H1 (cell line): ENCODE measurements around the gene SV2B. TPM values are rescaled to one million over a fixed set of nuclear protein-coding genes. Genes with fewer than 3 reads are reported as not detected.

ENCODE experiments used
- CTCF ChIA-PET: fragments of 300-600 bp; sonication (Branson Sonifier 250); formaldehyde crosslinking; loops from one replicate; lab custom pipeline; 2021; ENCODE audit not compliant: partially characterized antibody; lab: Charles Lee
- POLR2A ChIA-PET: fragments of 300-600 bp; sonication (Branson Sonifier 250); formaldehyde crosslinking; loops from one replicate; lab custom pipeline; 2021; ENCODE audit warnings: inconsistent platforms; ENCODE audit not compliant: partially characterized antibody; lab: Charles Lee
- DNase-seq, 2 experiments: peaks; one replicate each; pipeline versions ENCODE4 v3.0.0 to v3.0.0-alpha.2; 2010 to 2022; ENCODE audit warnings: low spot score in 2 of 2, low read depth in 1 of 2, mixed read lengths in 1 of 2
- FAIRE-seq: peaks from 2 replicates; lab custom pipeline; 2011; peaks lifted over from hg19 to GRCh38; lab: Jason Lieb, UNC
- H2AFZ ChIP-seq: 2 replicates; pipeline ENCODE4 v1.8.1; 2012; ENCODE audit warnings: low read length, inconsistent platforms
- H2AK5ac ChIP-seq: 2 replicates; pipeline ENCODE4 v1.6.1; 2013; ENCODE audit warnings: low read depth, low read length
- H2BK120ac ChIP-seq: replicated peaks from 2 replicates; pipeline ENCODE3; 2013; ENCODE audit warnings: low read depth, low read length, inconsistent platforms
- H2BK12ac ChIP-seq: 2 replicates; pipeline ENCODE4 v1.6.1; 2013; ENCODE audit warnings: low read depth, low read length
- H2BK15ac ChIP-seq: 2 replicates; pipeline ENCODE4 v1.6.1; 2013; ENCODE audit warnings: low read length
- H2BK20ac ChIP-seq: 2 replicates; pipeline ENCODE4 v1.6.1; 2013; ENCODE audit warnings: low read length
- H2BK5ac ChIP-seq: 2 replicates; pipeline ENCODE4 v1.6.1; 2013; ENCODE audit warnings: low read depth, low read length
- H3K14ac ChIP-seq: 2 replicates; pipeline ENCODE4 v1.6.1; 2013; ENCODE audit warnings: inconsistent platforms; ENCODE audit not compliant: insufficient read length
- H3K18ac ChIP-seq: 2 replicates; pipeline ENCODE4 v1.6.1; 2013; ENCODE audit warnings: low read length; ENCODE audit errors: extremely low read depth
- H3K23ac ChIP-seq: 2 replicates; pipeline ENCODE4 v1.6.1; 2013; ENCODE audit warnings: inconsistent platforms; ENCODE audit not compliant: insufficient read length
- H3K23me2 ChIP-seq: 2 replicates; pipeline ENCODE4 v1.6.1; 2013; ENCODE audit warnings: low read depth, low read length
- H3K27ac ChIP-seq: 2 replicates; pipeline ENCODE4 v1.6.1; 2011; ENCODE audit warnings: low read depth, low read length, inconsistent platforms
- H3K27me3 ChIP-seq, 4 experiments: replicated peaks in 1 of 4; 1 replicate in 1 of 4; 2 replicates in 3 of 4; pipeline versions ENCODE4 v1.6.1 to v1.8.1; 2011 to 2013; ENCODE audit warnings: low read length in 3 of 4, mild to moderate bottlenecking in 3 of 4, inconsistent platforms in 2 of 4, mixed read lengths in 2 of 4, moderate library complexity in 1 of 4; ENCODE audit not compliant: control insufficient read depth in 3 of 4, insufficient read depth in 3 of 4; ENCODE audit errors: extremely low read depth in 1 of 4
- H3K36me3 ChIP-seq, 4 experiments: 2 replicates each; pipeline versions ENCODE4 v1.6.1 to v1.8.1; 2011 to 2013; ENCODE audit warnings: mild to moderate bottlenecking in 4 of 4, low read length in 3 of 4, moderate library complexity in 2 of 4, control low read depth in 1 of 4, inconsistent platforms in 1 of 4; ENCODE audit not compliant: insufficient read depth in 4 of 4, control insufficient read depth in 2 of 4
- H3K4ac ChIP-seq: replicated peaks from 2 replicates; pipeline ENCODE3; 2013; ENCODE audit warnings: low read length, low read depth, mixed read lengths, inconsistent platforms; ENCODE audit not compliant: insufficient read length
- H3K4me1 ChIP-seq, 4 experiments: replicated peaks in 1 of 4; 1 replicate in 1 of 4; 2 replicates in 3 of 4; pipeline versions ENCODE4 v1.6.1 to v1.8.1; 2011 to 2013; ENCODE audit warnings: low read length in 3 of 4, inconsistent platforms in 2 of 4, mixed read lengths in 1 of 4; ENCODE audit not compliant: insufficient read depth in 4 of 4, control insufficient read depth in 3 of 4
- H3K4me2 ChIP-seq, 2 experiments: 2 replicates each; pipeline versions ENCODE4 v1.6.1 to v1.8.1; 2011 to 2013; ENCODE audit warnings: low read depth in 2 of 2, low read length in 2 of 2, control low read depth in 1 of 2, inconsistent platforms in 1 of 2, mild to moderate bottlenecking in 1 of 2; ENCODE audit not compliant: insufficient read depth in 1 of 2
- H3K4me3 ChIP-seq, 4 experiments: fragments of 200-600, 300-600 bp in 1 of 4; sonication (generic), shearing (Covaris generic), sonication (Bioruptor Twin) in 1 of 4; 2 replicates each; pipeline versions ENCODE4 v1.5.1 to v1.8.1; 2011 to 2016; ENCODE audit warnings: low read length in 4 of 4, low read depth in 3 of 4, control low read depth in 2 of 4, inconsistent platforms in 2 of 4, mild to moderate bottlenecking in 2 of 4, mixed read lengths in 1 of 4, moderate library complexity in 1 of 4; ENCODE audit not compliant: insufficient read depth in 2 of 4; ENCODE audit errors: extremely low read depth in 1 of 4
- H3K56ac ChIP-seq: replicated peaks from 2 replicates; pipeline ENCODE3; 2013; ENCODE audit warnings: low read depth, mild to moderate bottlenecking, mixed read lengths, low read length, inconsistent platforms; ENCODE audit not compliant: insufficient read length
- H3K79me1 ChIP-seq: 2 replicates; pipeline ENCODE4 v1.6.1; 2013; ENCODE audit warnings: low read depth, low read length, control low read depth
- H3K79me2 ChIP-seq, 2 experiments: 2 replicates each; pipeline versions ENCODE4 v1.6.1 to v1.8.1; 2012 to 2013; ENCODE audit warnings: low read length in 2 of 2, mild to moderate bottlenecking in 2 of 2, inconsistent platforms in 1 of 2; ENCODE audit not compliant: insufficient read depth in 2 of 2, control insufficient read depth in 1 of 2
- H3K9ac ChIP-seq, 4 experiments: replicated peaks in 1 of 4; 1 replicate in 1 of 4; 2 replicates in 3 of 4; pipeline versions ENCODE4 v1.6.1 to v1.8.1; 2011 to 2013; ENCODE audit warnings: low read depth in 3 of 4, low read length in 3 of 4, control low read depth in 2 of 4, mild to moderate bottlenecking in 2 of 4, moderate library complexity in 2 of 4, inconsistent platforms in 1 of 4; ENCODE audit errors: extremely low read depth in 1 of 4
- H3K9me3 ChIP-seq, 2 experiments: 2 replicates each; pipeline versions ENCODE4 v1.6.1 to v1.8.1; 2012 to 2013; ENCODE audit warnings: mild to moderate bottlenecking in 2 of 2, moderate library complexity in 2 of 2, control low read depth in 1 of 2, inconsistent platforms in 1 of 2, low read depth in 1 of 2, low read length in 1 of 2, mixed read lengths in 1 of 2; ENCODE audit not compliant: insufficient read depth in 2 of 2
- H4K20me1 ChIP-seq, 2 experiments: replicated peaks in 1 of 2; 2 replicates each; pipeline versions ENCODE3 to v1.8.1; 2011 to 2013; ENCODE audit warnings: inconsistent platforms in 2 of 2, low read length in 2 of 2, mild to moderate bottlenecking in 1 of 2; ENCODE audit not compliant: insufficient read depth in 2 of 2, control insufficient read depth in 1 of 2
- H4K5ac ChIP-seq: 2 replicates; pipeline ENCODE4 v1.6.1; 2013; ENCODE audit warnings: low read length, low read depth, mixed read lengths, inconsistent platforms; ENCODE audit not compliant: insufficient read length
- H4K8ac ChIP-seq: 2 replicates; pipeline ENCODE4 v1.8.0; 2013; ENCODE audit warnings: mild to moderate bottlenecking, moderate library complexity, low read length, inconsistent platforms; ENCODE audit not compliant: insufficient read depth; ENCODE audit errors: extremely low read depth
- H4K91ac ChIP-seq: replicated peaks from 2 replicates; pipeline ENCODE3; 2013; ENCODE audit warnings: low read length, mixed read lengths, inconsistent platforms; ENCODE audit not compliant: insufficient read length
- BACH1 ChIP-seq: IDR thresholded peaks from 2 replicates; pipeline ENCODE4 v1.6.1; 2012; ENCODE audit warnings: low read length, improper control_type of control experiment
- KDM1A ChIP-seq: fragments of 200-600, 300-600 bp; sonication (generic); IDR thresholded peaks from 2 replicates; pipeline ENCODE4 v1.7.1; 2016; ENCODE audit warnings: mild to moderate bottlenecking, low read length, borderline replicate concordance
- RFX5 ChIP-seq: IDR thresholded peaks from 2 replicates; pipeline ENCODE4 v1.6.1; 2011; ENCODE audit warnings: low read depth, low read length, improper control_type of control experiment, borderline replicate concordance
- SIN3A ChIP-seq, 2 experiments: IDR thresholded peaks in 1 of 2; conservative IDR thresholded peaks in 1 of 2; 2 replicates each; pipeline ENCODE4 v1.6.1; 2011 to 2012; ENCODE audit warnings: low read length in 2 of 2, improper control_type of control experiment in 1 of 2, low read depth in 1 of 2, mild to moderate bottlenecking in 1 of 2
- SIX5 ChIP-seq: IDR thresholded peaks from 2 replicates; pipeline ENCODE4 v1.6.1; 2011; ENCODE audit warnings: mild to moderate bottlenecking, low read depth, low read length
- SP1 ChIP-seq: IDR thresholded peaks from 2 replicates; pipeline ENCODE4 v1.6.1; 2011; ENCODE audit warnings: low read depth, low read length
- TCF12 ChIP-seq: IDR thresholded peaks from 2 replicates; pipeline ENCODE4 v1.6.1; 2011; ENCODE audit warnings: low read depth, mild to moderate bottlenecking, low read length
- WGBS, 2 experiments: shearing (Covaris generic) in 1 of 2; methylation state at CpG; one replicate each; pipeline versions ENCODE4 v1.1.6 to v1.1.7; 2013 to 2015; ENCODE audit warnings: low lambda C conversion rate in 2 of 2, mixed read lengths in 2 of 2, inconsistent platforms in 1 of 2, low coverage in 1 of 2, missing lambda C conversion rate in 1 of 2; ENCODE audit not compliant: insufficient replicate concordance in 2 of 2, insufficient coverage in 1 of 2, insufficient read length in 1 of 2; ENCODE audit errors: extremely low coverage in 1 of 2, missing lambda C conversion rate in 1 of 2; 5-methylcytosine and 5-hydroxymethylcytosine counted together
- polyA plus RNA-seq, 7 experiments: library from polyadenylated mRNA; depleted of rRNA in 3 of 7; stranded (reverse) in 5 of 7; unstranded in 2 of 7; fragments of >200 nt in 5 of 7; fragments of 200-250 nt in 2 of 7; gene quantifications; 1 replicate in 5 of 7; 2 replicates in 1 of 7; 4 replicates in 1 of 7; pipeline versions ENCODE4 v1.2.1 to v1.2.3, GENCODE V29; 2011 to 2013; ENCODE audit warnings: missing spikeins in 2 of 7, mixed read lengths in 2 of 7
- total RNA-seq: library from RNA; stranded (reverse); fragmentation: NEBNext Ultra II Directional; extraction: Animal tissue kit (Norgen Biotek cat#: 25700); gene quantifications from 2 replicates; pipeline ENCODE4 v1.2.1, GENCODE V29; 2021

Gene SV2B
- total and polyA plus RNA-seq, 2 of the 8 experiments (the other 6 are each of a cell fraction or from before 2014, with no cell fraction given): 0.09 to 0.20 TPM

DNA sequence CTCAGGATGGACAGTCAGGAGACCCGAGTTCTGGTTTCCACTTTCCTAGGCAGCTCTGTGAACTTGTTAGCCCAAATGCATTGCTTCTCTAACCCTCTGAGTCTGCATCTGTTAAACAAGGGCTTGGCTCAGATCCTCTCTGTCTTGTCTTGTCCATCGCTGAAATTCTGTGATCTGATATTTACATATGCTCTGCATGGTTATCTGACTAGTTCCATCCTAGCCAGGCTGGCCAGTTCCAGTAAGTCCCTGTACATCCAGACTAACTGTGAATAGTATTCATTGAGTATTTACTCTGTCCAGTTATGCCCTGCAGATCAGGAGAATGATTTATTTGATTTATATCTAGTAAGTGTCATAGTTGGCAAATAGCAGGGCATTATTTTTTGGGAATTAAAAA, 27.0 kb upstream of the SV2B start:
- TF ChIP-seq KDM1A (no peak), RFX5 (no peak), SIX5 (no peak), TCF12 (no peak), BACH1 (no peak), SP1 (no peak), SIN3A (conservative IDR thresholded peaks at IDR 0.05 in 1 of 2, IDR thresholded peaks at IDR 0.05 in 1 of 2; ENCODE audit: low read depth in 1 of 2, low read length in 2 of 2) (no peak)
- Histone ChIP-seq H2BK20ac (no peak overlapping the region), H3K18ac (no peak overlapping the region), H3K23ac (no peak overlapping the region), H3K79me2 (no peaks in the 10 kb centered on the region), H3K9me3 (no peaks in the 10 kb centered on the region), H3K14ac (no peak overlapping the region), H3K36me3 (no peaks in the 10 kb centered on the region), H2BK15ac (no peak overlapping the region), H3K27me3 (no peaks in the 10 kb centered on the region), H2AFZ (no peak overlapping the region), H4K5ac (no peak overlapping the region), H3K4me2 (no peak overlapping the region), H4K20me1 (no peaks in the 10 kb centered on the region), H2BK120ac (no peak overlapping the region), H3K23me2 (no peaks in the 10 kb centered on the region), H3K27ac (no peak overlapping the region), H3K79me1 (no peaks in the 10 kb centered on the region), H3K56ac (no peak overlapping the region), H2BK5ac (no peak overlapping the region), H2AK5ac (no peak overlapping the region), H4K91ac (no peak overlapping the region), H3K9ac (no peak overlapping the region), H3K4me1 (no peaks in the 10 kb centered on the region), H3K4me3 (no peak overlapping the region), H2BK12ac (no peak overlapping the region), H4K8ac (no peak overlapping the region), H3K4ac (no peak overlapping the region)
- DNase-seq (no peak), FAIRE-seq (no peak)
- POLR2A ChIA-PET: no interaction called here
- CTCF ChIA-PET: interaction anchor here (0.7 to 1.4 kb wide), 4 partner anchors 12 to 162 kb away, joined by 3 read pairs; no protein-coding TSS in a partner anchor
- 87% methylated on average over 2 of the region's 2 CpGs; no CpG with 5 or more reads in 1 of the 2 experiments for WGBS, 2 experiments
